Pulmonary artery endothelial cell (primary cell): Measurements from ENCODE around the gene KRT75. TPM values are rescaled to one million over a fixed set of nuclear protein-coding genes. Genes with fewer than 3 reads are reported as not detected.

Experiments
- DNase-seq: peaks from one replicate; pipeline ENCODE4 v3.0.0-alpha.2; 2011; ENCODE audit warnings: low read depth, low spot score
- total RNA-seq: library from RNA; depleted of rRNA; stranded (reverse); fragments of >200 nt; gene quantifications from 2 replicates; pipeline ENCODE4 v1.2.3, GENCODE V29; 2014

Gene KRT75
- total RNA-seq, 1 donor from 2014 or later = not detected

GRCh38 chr12:52440821-52441319 lies 6.7 kb upstream of the KRT75 start:
- DNase-seq = no peak

- DNase-seq = no peak
Measured at GRCh38 chr12:52439845-52440244, 5.7 kb upstream of the KRT75 start.

- DNase-seq = no peak
Measured at GRCh38 chr12:52439420-52439819, 5.2 kb upstream of the KRT75 start.

- no peak for DNase-seq
Measured at GRCh38 chr12:52438305-52439301, 4.4 kb upstream of the KRT75 start.

GRCh38 chr12:52437508-52437907 lies 3.3 kb upstream of the KRT75 start:
- DNase-seq = no peak

GRCh38 chr12:52436828-52437474 lies 2.8 kb upstream of the KRT75 start:
- no peak for DNase-seq

- DNase-seq = no peak
Measured at GRCh38 chr12:52436000-52436827, 2.0 kb upstream of the KRT75 start.

- no peak for DNase-seq
Measured at GRCh38 chr12:52435659-52435999, 1.5 kb upstream of the KRT75 start.

- no peak for DNase-seq
Measured at GRCh38 chr12:52434760-52435530, 774 bp upstream of the KRT75 start.

- DNase-seq = no peak
Measured at GRCh38 chr12:52433501-52434080, 580 bp downstream of the KRT75 start.

- DNase-seq = no peak
Measured at GRCh38 chr12:52432559-52433207, 1.5 kb downstream of the KRT75 start.

- DNase-seq = no peak
Measured at GRCh38 chr12:52428121-52428520, 6.0 kb downstream of the KRT75 start.

GRCh38 chr12:52427083-52427482 lies 7.1 kb downstream of the KRT75 start:
- DNase-seq = no peak

GRCh38 chr12:52426034-52426433 lies 8.1 kb downstream of the KRT75 start:
- DNase-seq = no peak

GRCh38 chr12:52425466-52425865 lies 8.7 kb downstream of the KRT75 start:
- DNase-seq = no peak

- DNase-seq = no peak
Measured at GRCh38 chr12:52423661-52424500, 10.3 kb downstream of the KRT75 start.

- no peak for DNase-seq
Measured at GRCh38 chr12:52423035-52423434, 11.1 kb downstream of the KRT75 start.

GRCh38 chr12:52419656-52420055 lies 14.5 kb downstream of the KRT75 start:
- no peak for DNase-seq

GRCh38 chr12:52418576-52419110 lies 15.5 kb downstream of the KRT75 start:
- no peak for DNase-seq
